Endothelial cell (in vitro differentiated cells): ENCODE data around the gene PLPPR3. TPM values are rescaled to one million over a fixed set of nuclear protein-coding genes. Genes with fewer than 3 reads are reported as not detected.

Experiments
- DNase-seq: peaks from one replicate; pipeline ENCODE4 v3.0.0; 2021; ENCODE audit warnings: low spot score
- H3K27ac Mint-ChIP-seq: one replicate; pipeline ENCODE4 v1.8.0; 2021; ENCODE audit warnings: mixed read lengths, inconsistent platforms; ENCODE audit not compliant: unreplicated experiment
- H3K27me3 Mint-ChIP-seq: one replicate; pipeline ENCODE4 v1.8.0; 2021; ENCODE audit warnings: mild to moderate bottlenecking, moderate library complexity, mixed read lengths, inconsistent platforms; ENCODE audit not compliant: unreplicated experiment
- H3K36me3 Mint-ChIP-seq: one replicate; pipeline ENCODE4 v1.8.0; 2021; ENCODE audit warnings: mild to moderate bottlenecking, low read depth, mixed read lengths, inconsistent platforms; ENCODE audit not compliant: unreplicated experiment
- H3K4me1 Mint-ChIP-seq: one replicate; pipeline ENCODE4 v1.8.0; 2021; ENCODE audit warnings: mild to moderate bottlenecking, mixed read lengths, inconsistent platforms; ENCODE audit not compliant: unreplicated experiment
- H3K4me3 Mint-ChIP-seq: one replicate; pipeline ENCODE4 v1.8.0; 2021; ENCODE audit warnings: mild to moderate bottlenecking, mixed read lengths, inconsistent platforms; ENCODE audit not compliant: unreplicated experiment
- H3K9me3 Mint-ChIP-seq: one replicate; pipeline ENCODE4 v1.8.0; 2021; ENCODE audit warnings: mixed read lengths, inconsistent platforms; ENCODE audit not compliant: unreplicated experiment
- total RNA-seq: library from RNA; stranded (reverse); fragmentation: NEBNext Ultra II Directional; extraction: Animal tissue kit (Norgen Biotek cat#: 25700); gene quantifications from one replicate; pipeline ENCODE4 v1.2.1, GENCODE V29; 2021; ENCODE audit not compliant: unreplicated experiment
- TF ChIP-seq, protein P1 (sequence below): fragments of 200-600 bp; sonication (generic); IDR thresholded peaks from one replicate; pipeline ENCODE4 v1.5.0; 2021; ENCODE audit warnings: antibody characterized with exemption; ENCODE audit not compliant: unreplicated experiment

Gene PLPPR3
- total RNA-seq, 1 donor from 2014 or later: 17.6 TPM

DNA sequence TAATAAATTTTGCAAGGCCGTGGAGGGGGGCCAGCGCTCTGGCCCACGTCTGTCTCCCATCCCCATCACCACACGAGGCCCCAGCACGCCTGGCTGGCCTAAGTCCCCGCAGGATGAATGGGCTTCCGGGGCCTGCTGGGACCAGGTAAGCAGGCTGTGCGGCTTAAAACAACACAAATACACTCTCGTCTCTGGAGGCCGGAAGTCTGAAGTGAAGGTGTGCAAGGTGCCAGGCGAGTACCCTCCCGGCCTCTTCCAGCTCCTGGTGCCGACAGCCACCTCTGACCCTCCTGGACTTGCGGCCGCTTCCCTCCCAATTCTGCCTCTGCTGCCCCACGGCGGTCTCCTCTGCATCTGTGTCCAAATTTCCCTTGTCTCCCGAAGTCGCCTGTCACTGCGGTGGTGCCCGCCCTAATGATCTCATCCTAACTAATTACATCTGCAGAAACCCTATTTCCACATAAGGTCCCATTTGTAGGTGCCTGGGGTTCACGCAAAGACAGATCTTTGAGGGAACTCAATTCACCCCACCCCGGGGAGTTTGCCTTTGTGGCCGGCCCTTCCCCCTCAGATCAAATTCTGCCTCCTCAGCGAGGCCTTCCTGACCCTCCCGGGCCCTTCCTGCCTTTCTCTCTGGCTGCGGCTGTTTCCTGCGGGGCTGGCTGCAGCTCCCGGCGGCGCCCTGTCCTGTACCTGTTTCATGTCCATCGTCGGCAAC is 32.6 kb downstream of the PLPPR3 start:
- peak overlapping the region; percentile 77 for H3K4me3 Mint-ChIP-seq
- H3K4me1 Mint-ChIP-seq: peaks cover 31% of the 10 kb centered on the region
- peak; percentile 79 for DNase-seq
- no peaks in the 10 kb centered on the region for H3K9me3 Mint-ChIP-seq
- no peaks in the 10 kb centered on the region for H3K36me3 Mint-ChIP-seq
- peak overlapping the region; percentile 100 for H3K27ac Mint-ChIP-seq
- TF ChIP-seq, protein P1, sequence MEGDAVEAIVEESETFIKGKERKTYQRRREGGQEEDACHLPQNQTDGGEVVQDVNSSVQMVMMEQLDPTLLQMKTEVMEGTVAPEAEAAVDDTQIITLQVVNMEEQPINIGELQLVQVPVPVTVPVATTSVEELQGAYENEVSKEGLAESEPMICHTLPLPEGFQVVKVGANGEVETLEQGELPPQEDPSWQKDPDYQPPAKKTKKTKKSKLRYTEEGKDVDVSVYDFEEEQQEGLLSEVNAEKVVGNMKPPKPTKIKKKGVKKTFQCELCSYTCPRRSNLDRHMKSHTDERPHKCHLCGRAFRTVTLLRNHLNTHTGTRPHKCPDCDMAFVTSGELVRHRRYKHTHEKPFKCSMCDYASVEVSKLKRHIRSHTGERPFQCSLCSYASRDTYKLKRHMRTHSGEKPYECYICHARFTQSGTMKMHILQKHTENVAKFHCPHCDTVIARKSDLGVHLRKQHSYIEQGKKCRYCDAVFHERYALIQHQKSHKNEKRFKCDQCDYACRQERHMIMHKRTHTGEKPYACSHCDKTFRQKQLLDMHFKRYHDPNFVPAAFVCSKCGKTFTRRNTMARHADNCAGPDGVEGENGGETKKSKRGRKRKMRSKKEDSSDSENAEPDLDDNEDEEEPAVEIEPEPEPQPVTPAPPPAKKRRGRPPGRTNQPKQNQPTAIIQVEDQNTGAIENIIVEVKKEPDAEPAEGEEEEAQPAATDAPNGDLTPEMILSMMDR: no peak
- peaks cover 8% of the 10 kb centered on the region for H3K27me3 Mint-ChIP-seq

- TF ChIP-seq, protein P1: no peak
- H3K27ac Mint-ChIP-seq: peak overlapping the region; percentile 100
- H3K36me3 Mint-ChIP-seq: no peaks in the 10 kb centered on the region
- no peaks in the 10 kb centered on the region for H3K9me3 Mint-ChIP-seq
- H3K27me3 Mint-ChIP-seq: peaks cover 8% of the 10 kb centered on the region
- peaks cover 32% of the 10 kb centered on the region for H3K4me1 Mint-ChIP-seq
- DNase-seq: no peak
- no peak overlapping the region for H3K4me3 Mint-ChIP-seq
These were observed 33.1 kb downstream of the PLPPR3 start for GRCh38 chr19:788686-788982.

GRCh38 chr19:787536-787935 is 34.2 kb downstream of the PLPPR3 start:
- no peak overlapping the region for H3K4me3 Mint-ChIP-seq
- no peaks in the 10 kb centered on the region for H3K9me3 Mint-ChIP-seq
- peaks cover 9% of the 10 kb centered on the region for H3K27me3 Mint-ChIP-seq
- no peak for DNase-seq
- H3K27ac Mint-ChIP-seq: peak overlapping the region; percentile 30
- H3K4me1 Mint-ChIP-seq: peaks cover 38% of the 10 kb centered on the region
- TF ChIP-seq, protein P1: no peak
- H3K36me3 Mint-ChIP-seq: no peaks in the 10 kb centered on the region

- H3K27ac Mint-ChIP-seq: peak overlapping the region; percentile 57
- H3K27me3 Mint-ChIP-seq: peaks cover 4% of the 10 kb centered on the region
- no peaks in the 10 kb centered on the region for H3K9me3 Mint-ChIP-seq
- H3K36me3 Mint-ChIP-seq: no peaks in the 10 kb centered on the region
- H3K4me3 Mint-ChIP-seq: no peak overlapping the region
- TF ChIP-seq, protein P1: no peak
- no peak for DNase-seq
- peaks cover 24% of the 10 kb centered on the region for H3K4me1 Mint-ChIP-seq
These were observed 37.2 kb downstream of the PLPPR3 start for GRCh38 chr19:784541-784940.

- TF ChIP-seq, protein P1: no peak
- H3K36me3 Mint-ChIP-seq: no peaks in the 10 kb centered on the region
- peak overlapping the region; percentile 92 for H3K27ac Mint-ChIP-seq
- DNase-seq: peak; percentile 42
- no peaks in the 10 kb centered on the region for H3K9me3 Mint-ChIP-seq
- peaks cover 21% of the 10 kb centered on the region for H3K4me1 Mint-ChIP-seq
- peaks cover 4% of the 10 kb centered on the region for H3K27me3 Mint-ChIP-seq
- peak overlapping the region; percentile 85 for H3K4me3 Mint-ChIP-seq
These were observed 38.7 kb downstream of the PLPPR3 start for GRCh38 chr19:782878-783668.
